Measurements from ENCODE around the gene FBXO27.

Gene FBXO27

DNA sequence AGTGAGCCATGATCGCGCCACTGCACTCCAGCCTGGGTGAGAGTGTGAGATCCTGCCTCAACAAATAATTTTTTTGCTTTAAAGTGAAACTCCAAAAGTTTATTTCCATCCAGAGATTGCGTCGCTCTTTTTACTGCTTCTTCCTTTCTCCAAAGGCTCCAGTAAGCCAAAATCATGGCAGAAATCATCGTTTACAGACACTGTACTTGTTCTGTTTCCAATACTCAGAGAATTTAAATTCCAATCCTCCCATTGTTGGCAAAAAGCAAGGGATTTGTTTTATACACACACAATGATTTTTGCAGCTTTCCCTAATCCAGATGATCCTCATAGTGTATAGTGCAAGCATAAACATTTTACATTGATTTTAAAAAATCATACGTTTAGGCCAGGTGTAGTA lies 15.3 kb downstream of the FBXO27 start:
- Histone ChIP-seq H3K27ac (ENCODE audit: low read length) (no peak overlapping the region), H2AFZ (ENCODE audit: low read depth, low read length) (no peak overlapping the region), H3K27me3 (ENCODE audit: low read depth, low read length) (no peaks in the 10 kb centered on the region), H3K79me2 (ENCODE audit: low read length) (no peaks in the 10 kb centered on the region), H3K4me1 (ENCODE audit: low read length) (peaks cover 24% of the 10 kb centered on the region), H3K9me3 (ENCODE audit: insufficient read depth, low read length) (peaks cover 2% of the 10 kb centered on the region; the same call in 1 of the 2 replicates), H3K9ac (ENCODE audit: low read length) (no peak overlapping the region), H3K4me3 (ENCODE audit: low read length) (no peak overlapping the region), H4K20me1 (ENCODE audit: insufficient read depth, low read length) (no peaks in the 10 kb centered on the region), H3K4me2 (ENCODE audit: low read length) (no peak overlapping the region), H3K36me3 (replicated peaks; ENCODE audit: low read depth, low read length) (peaks cover 16% of the 10 kb centered on the region)
- TF ChIP-seq CTCF (IDR thresholded peaks at IDR 0.05; ENCODE audit: low read depth, low read length) = no peak

DNA sequence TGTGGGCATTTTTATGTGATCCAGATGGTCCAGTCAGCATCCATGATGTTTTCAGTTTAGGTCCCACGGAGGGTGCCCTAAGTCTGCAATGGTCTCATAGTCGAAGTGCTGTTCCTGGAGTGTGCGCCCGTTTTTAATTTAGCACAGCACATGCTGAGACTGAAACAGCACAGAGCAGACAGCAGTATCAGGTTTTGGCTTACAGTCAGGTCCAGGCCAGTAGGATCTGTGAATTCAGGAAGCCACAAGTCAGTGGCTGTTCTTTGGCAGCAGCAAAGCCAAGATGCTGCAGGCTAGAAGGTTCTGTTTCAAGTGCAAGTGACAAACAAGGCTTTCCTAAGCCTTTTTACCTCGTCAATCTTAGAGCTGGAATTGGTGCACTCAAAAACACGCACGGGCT lies 18.3 kb downstream of the FBXO27 start:
- H3K27ac ChIP-seq (ENCODE audit: low read length) = no peak overlapping the region
- H3K4me2 ChIP-seq (ENCODE audit: low read length) = no peak overlapping the region
- no peaks in the 10 kb centered on the region for H3K27me3 ChIP-seq (ENCODE audit: low read depth, low read length)
- 0 out of 2 replicates have a peak, but pooled peaks cover 3% of the 10 kb centered on the region for H3K4me1 ChIP-seq (ENCODE audit: low read length)
- H4K20me1 ChIP-seq (ENCODE audit: insufficient read depth, low read length) = no peaks in the 10 kb centered on the region
- H3K36me3 ChIP-seq (replicated peaks; ENCODE audit: low read depth, low read length) = peaks cover 7% of the 10 kb centered on the region
- H3K79me2 ChIP-seq (ENCODE audit: low read length) = no peaks in the 10 kb centered on the region
- H3K4me3 ChIP-seq (ENCODE audit: low read length) = no peak overlapping the region
- H3K9me3 ChIP-seq (ENCODE audit: insufficient read depth, low read length) = no peaks in the 10 kb centered on the region
- no peak overlapping the region for H2AFZ ChIP-seq (ENCODE audit: low read depth, low read length)
- H3K9ac ChIP-seq (ENCODE audit: low read length) = no peak overlapping the region
- TF ChIP-seq EZH2phosphoT487 (IDR thresholded peaks at IDR 0.05; ENCODE audit: low read depth) (no peak), CTCF (IDR thresholded peaks at IDR 0.05; ENCODE audit: low read depth, low read length) (no peak)

DNA sequence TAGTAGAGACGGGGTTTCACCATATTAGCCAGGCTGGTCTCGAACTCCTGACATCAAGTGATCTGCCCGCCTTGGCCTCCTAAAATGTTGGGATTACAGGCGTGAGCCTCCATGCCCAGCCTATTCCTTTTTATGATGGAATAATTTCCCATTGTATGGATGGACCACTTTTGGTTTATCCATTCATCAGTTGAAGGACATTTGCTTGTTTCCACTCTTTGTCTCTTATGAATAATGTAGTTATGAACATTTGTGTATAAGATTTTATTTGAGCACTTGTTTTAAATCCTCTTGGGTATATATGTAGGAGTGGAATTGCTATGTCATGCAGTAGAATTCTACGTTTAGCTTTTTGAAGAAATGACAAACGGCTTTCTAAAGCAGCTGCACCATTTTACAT lies 23.3 kb downstream of the FBXO27 start:
- H3K79me2 ChIP-seq (ENCODE audit: low read length) = no peaks in the 10 kb centered on the region

GRCh38 chr19:39008137-39008536 lies 24.2 kb downstream of the FBXO27 start:
- TF ChIP-seq EZH2phosphoT487 (IDR thresholded peaks at IDR 0.05; ENCODE audit: low read depth) (no peak), CTCF (IDR thresholded peaks at IDR 0.05; ENCODE audit: low read depth, low read length) (no peak)
- Histone ChIP-seq H3K4me1 (ENCODE audit: low read length) (peaks cover 17% of the 10 kb centered on the region), H2AFZ (ENCODE audit: low read depth, low read length) (no peak overlapping the region), H3K79me2 (ENCODE audit: low read length) (no peaks in the 10 kb centered on the region), H3K36me3 (replicated peaks; ENCODE audit: low read depth, low read length) (peaks cover 3% of the 10 kb centered on the region), H3K27ac (ENCODE audit: low read length) (no peak overlapping the region), H3K9ac (ENCODE audit: low read length) (no peak overlapping the region), H3K4me3 (ENCODE audit: low read length) (no peak overlapping the region), H3K27me3 (ENCODE audit: low read depth, low read length) (no peaks in the 10 kb centered on the region), H3K4me2 (ENCODE audit: low read length) (no peak overlapping the region), H4K20me1 (ENCODE audit: insufficient read depth, low read length) (no peaks in the 10 kb centered on the region), H3K9me3 (ENCODE audit: insufficient read depth, low read length) (no peaks in the 10 kb centered on the region)

More for the DNA sequence above, 23.3 kb downstream of the FBXO27 start:
- no peaks in the 10 kb centered on the region for H4K20me1 ChIP-seq (ENCODE audit: insufficient read depth, low read length)
- TF ChIP-seq EZH2phosphoT487 (IDR thresholded peaks at IDR 0.05; ENCODE audit: low read depth) (no peak), CTCF (IDR thresholded peaks at IDR 0.05; ENCODE audit: low read depth, low read length) (no peak)
- H2AFZ ChIP-seq (ENCODE audit: low read depth, low read length) = no peak overlapping the region
- H3K27me3 ChIP-seq (ENCODE audit: low read depth, low read length) = no peaks in the 10 kb centered on the region
- H3K27ac ChIP-seq (ENCODE audit: low read length) = no peak overlapping the region
- no peaks in the 10 kb centered on the region for H3K9me3 ChIP-seq (ENCODE audit: insufficient read depth, low read length)
- no peak overlapping the region for H3K9ac ChIP-seq (ENCODE audit: low read length)
- H3K4me2 ChIP-seq (ENCODE audit: low read length) = no peak overlapping the region
- peaks cover 4% of the 10 kb centered on the region for H3K36me3 ChIP-seq (replicated peaks; ENCODE audit: low read depth, low read length)
- peaks cover 17% of the 10 kb centered on the region for H3K4me1 ChIP-seq (ENCODE audit: low read length)
- H3K4me3 ChIP-seq (ENCODE audit: low read length) = no peak overlapping the region
